H1 (cell line): Measurements from ENCODE around the gene CIDEA. TPM values are rescaled to one million over a fixed set of nuclear protein-coding genes. Genes with fewer than 3 reads are reported as not detected.
A peak's percentile ranks its signal among the peaks of the same experiment; 100 is the strongest.

Experiments
- ASH2L ChIP-seq: fragments of 200-600, 300-600 bp; sonication (generic); IDR thresholded peaks from one replicate; pipeline ENCODE4 v1.7.1; 2017; ENCODE audit warnings: low read length
- HDAC2 ChIP-seq, 2 experiments: fragments of 300-600 bp in 1 of 2; sonication (generic) in 1 of 2; IDR thresholded peaks; 2 replicates each; pipeline ENCODE4 v1.6.1; 2011 to 2012; ENCODE audit warnings: low read depth in 2 of 2, low read length in 2 of 2, mild to moderate bottlenecking in 2 of 2, moderate library complexity in 2 of 2, borderline replicate concordance in 1 of 2, inconsistent platforms in 1 of 2
- NRF1 ChIP-seq: IDR thresholded peaks from 2 replicates; pipeline ENCODE4 v1.6.1; 2011; ENCODE audit warnings: mild to moderate bottlenecking, low read depth, low read length, improper control_type of control experiment
- RFX5 ChIP-seq: IDR thresholded peaks from 2 replicates; pipeline ENCODE4 v1.6.1; 2011; ENCODE audit warnings: low read depth, low read length, improper control_type of control experiment, borderline replicate concordance
- RNF2 ChIP-seq: fragments of 200-900, 300-1000 bp; sonication (generic); IDR thresholded peaks from 2 replicates; pipeline ENCODE4 v1.7.1; 2016; ENCODE audit warnings: borderline replicate concordance, low read depth, mild to moderate bottlenecking, antibody characterized with exemption, low read length; ENCODE audit not compliant: poor library complexity, severe bottlenecking; ENCODE audit errors: missing control alignments
- SP2 ChIP-seq: IDR thresholded peaks from 2 replicates; pipeline ENCODE4 v1.6.1; 2012; ENCODE audit warnings: mild to moderate bottlenecking, low read length, inconsistent platforms
- polyA plus RNA-seq, 7 experiments: library from polyadenylated mRNA; depleted of rRNA in 3 of 7; stranded (reverse) in 5 of 7; unstranded in 2 of 7; fragments of >200 nt in 5 of 7; fragments of 200-250 nt in 2 of 7; gene quantifications; 1 replicate in 5 of 7; 2 replicates in 1 of 7; 4 replicates in 1 of 7; pipeline versions ENCODE4 v1.2.1 to v1.2.3, GENCODE V29; 2011 to 2013; ENCODE audit warnings: missing spikeins in 2 of 7, mixed read lengths in 2 of 7
- total RNA-seq: library from RNA; stranded (reverse); fragmentation: NEBNext Ultra II Directional; extraction: Animal tissue kit (Norgen Biotek cat#: 25700); gene quantifications from 2 replicates; pipeline ENCODE4 v1.2.1, GENCODE V29; 2021
- TF ChIP-seq, protein P1 (sequence below): IDR thresholded peaks from 2 replicates; pipeline ENCODE4 v1.6.1; 2012; ENCODE audit warnings: inconsistent platforms

CIDEA gene
- total and polyA plus RNA-seq, 2 of the 8 experiments (the other 6 are each of a cell fraction or from before 2014, with no cell fraction given), result not detected

DNA sequence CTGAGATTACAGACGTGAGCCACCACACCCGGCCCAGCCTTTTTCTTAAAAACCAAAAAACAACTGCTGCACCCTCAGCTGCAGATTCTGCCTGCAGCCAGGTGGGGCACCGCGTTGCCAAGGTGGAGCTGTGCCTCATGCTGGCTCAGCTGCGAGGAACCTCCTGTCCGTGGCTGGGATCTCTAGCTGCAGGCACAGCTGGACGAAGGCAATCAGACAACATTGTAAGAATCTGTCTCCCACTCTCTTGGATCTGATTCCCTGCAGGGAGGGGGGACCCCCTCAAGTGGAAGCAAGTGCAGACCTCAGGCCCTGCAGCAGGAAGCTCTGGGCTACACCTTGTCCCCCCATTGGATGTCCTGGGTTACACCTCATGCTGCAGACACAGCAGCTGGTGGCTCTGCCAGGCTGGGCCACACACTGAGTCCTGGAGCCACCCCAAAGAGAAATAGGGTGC is 24.1 kb downstream of the CIDEA start (continued):
- TF ChIP-seq HDAC2 (IDR thresholded peaks at IDR 0.05; ENCODE audit: borderline replicate concordance in 1 of 2, low read depth in 2 of 2, low read length in 2 of 2) (peak in 1 of 2 experiments; percentile 75; a peak in 1 of 4 replicates), NRF1 (no peak), ASH2L (no peak), RNF2 (peak; percentile 34), RFX5 (no peak), SP2 (no peak)
- TF ChIP-seq, protein P1, sequence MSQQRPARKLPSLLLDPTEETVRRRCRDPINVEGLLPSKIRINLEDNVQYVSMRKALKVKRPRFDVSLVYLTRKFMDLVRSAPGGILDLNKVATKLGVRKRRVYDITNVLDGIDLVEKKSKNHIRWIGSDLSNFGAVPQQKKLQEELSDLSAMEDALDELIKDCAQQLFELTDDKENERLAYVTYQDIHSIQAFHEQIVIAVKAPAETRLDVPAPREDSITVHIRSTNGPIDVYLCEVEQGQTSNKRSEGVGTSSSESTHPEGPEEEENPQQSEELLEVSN, result peak; percentile 96
